ENCODE measurements around the gene TTC12.

The TTC12 gene

GRCh38 chr11:113412675-113413074 is 98.3 kb downstream of the TTC12 start:
- in situ Hi-C loops (cut with HindIII; ENCODE audit: low sequenced_read_pairs) = no loop called here
- H3K4me3 ChIP-seq (ENCODE audit: low read depth, low read length) = no peak overlapping the region
- TF ChIP-seq CTCF (IDR thresholded peaks at IDR 0.05; ENCODE audit: low read depth, low read length) = no peak
- no peak for DNase-seq (ENCODE audit: low read depth, low spot score)

- no peak for TF ChIP-seq CTCF (IDR thresholded peaks at IDR 0.05; ENCODE audit: low read depth, low read length)
- in situ Hi-C loops (cut with HindIII; ENCODE audit: low sequenced_read_pairs) = no loop called here
- no peak for DNase-seq (ENCODE audit: low read depth, low spot score)
- no peak overlapping the region for H3K4me3 ChIP-seq (ENCODE audit: low read depth, low read length)
Observed at GRCh38 chr11:113415343-113415742, 101.0 kb downstream of the TTC12 start.
